Gastroesophageal sphincter (tissue), 4 donors: ENCODE results near the gene ZBED4. TPM values are rescaled to one million over a fixed set of nuclear protein-coding genes. Genes with fewer than 3 reads are reported as not detected.

Experiments used
- ATAC-seq: fragments of 150-250 bp; one replicate; pipeline ENCODE4 v1.9.1; 2016; ENCODE audit warnings: mild to moderate bottlenecking, moderate library complexity
- H3K27ac ChIP-seq, 4 donors: fragments of 200-600 bp; sonication (generic) in 3 of 4; 1 replicate in 3 of 4; 2 replicates in 1 of 4; pipeline ENCODE4 v1.5.1; 2016 to 2019
- H3K27me3 ChIP-seq: fragments of 200-600 bp; sonication (generic); one replicate; pipeline ENCODE4 v1.5.1; 2019
- H3K36me3 ChIP-seq, 2 donors: fragments of 200-600 bp; sonication (generic); one replicate each; pipeline ENCODE4 v1.5.1; 2019; ENCODE audit warnings: control low read depth in 1 of 2
- H3K4me1 ChIP-seq, 3 donors: fragments of 200-600 bp; sonication (generic); 1 replicate in 2 of 3; 2 replicates in 1 of 3; pipeline ENCODE4 v1.5.1; 2016 to 2019; ENCODE audit warnings: control low read depth in 2 of 3
- H3K4me3 ChIP-seq, 2 donors: fragments of 200-600 bp; sonication (generic); one replicate each; pipeline ENCODE4 v1.5.1; 2019; ENCODE audit warnings: mild to moderate bottlenecking in 1 of 2, moderate library complexity in 1 of 2
- H3K9me3 ChIP-seq, 3 donors: fragments of 200-600 bp; sonication (generic); one replicate each; pipeline ENCODE4 v1.5.1; 2017 to 2019; ENCODE audit warnings: control low read depth in 2 of 3
- EP300 ChIP-seq: sonication (generic); formaldehyde crosslinking; IDR thresholded peaks from one replicate; pipeline ENCODE4 v1.6.1; 2017; ENCODE audit warnings: antibody characterized with exemption, mild to moderate bottlenecking
- POLR2A ChIP-seq, 2 donors: fragments of 450-650 bp; IDR thresholded peaks; one replicate each; pipeline ENCODE4 v1.6.1; 2017; ENCODE audit warnings: antibody characterized with exemption in 2 of 2, mild to moderate bottlenecking in 2 of 2, moderate library complexity in 1 of 2
- POLR2AphosphoS5 ChIP-seq: sonication (generic); formaldehyde crosslinking; IDR thresholded peaks from one replicate; pipeline ENCODE4 v1.6.1; 2017; ENCODE audit warnings: antibody characterized with exemption
- WGBS, 2 donors: methylation state at CpG; one replicate each; pipeline ENCODE4 v1.1.5; 2018; ENCODE audit warnings: low coverage in 1 of 2; 5-methylcytosine and 5-hydroxymethylcytosine counted together
- total RNA-seq, 4 donors: library from RNA; depleted of rRNA; stranded (reverse); fragments of >200 nt; gene quantifications; one replicate each; pipeline ENCODE4 v1.1.0, GENCODE V29; 2016
- TF ChIP-seq, protein P1 (sequence below), 4 experiments: fragments of 200-600 bp in 2 of 4; fragments of 450-650 bp in 2 of 4; sonication (generic) in 1 of 4; IDR thresholded peaks; one replicate each; pipeline ENCODE4 v1.5.1; 2017 to 2019; ENCODE audit warnings: antibody characterized with exemption in 4 of 4, mild to moderate bottlenecking in 2 of 4, moderate library complexity in 2 of 4

Gene ZBED4
- total RNA-seq, 4 donors from 2014 or later, result 6.9 to 12.3 (median 7.1) TPM

- peak overlapping the region in 3 of 4 donors; percentile 60 to 73 (median 60) for H3K27ac ChIP-seq
- H3K4me3 ChIP-seq, result peak overlapping the region in 1 of 2 donors; percentile 0
Observed at GRCh38 chr22:49922926-49923325, 69.3 kb downstream of the ZBED4 start.

GRCh38 chr22:49923445-49923844, 69.8 kb downstream of the ZBED4 start:
- WGBS, 2 donors, result 53 to 63% methylated on average over 6 to 16 of the region's 16 CpGs
- Histone ChIP-seq H3K4me1 (peaks cover 0 to 23% (median 8%) of the 10 kb centered on the region in 3 donors), H3K36me3 (peaks cover 0 to 58% of the 10 kb centered on the region in 2 donors), H3K27me3 (peaks cover under 1% of the 10 kb centered on the region), H3K4me3 (peak overlapping the region in 1 of 2 donors; percentile 0), H3K9me3 (no peaks in the 10 kb centered on the region), H3K27ac (peak overlapping the region in 3 of 4 donors; percentile 60 to 73 (median 60))
- ATAC-seq, result no peak
- no peak for TF ChIP-seq POLR2AphosphoS5
- TF ChIP-seq, protein P1, sequence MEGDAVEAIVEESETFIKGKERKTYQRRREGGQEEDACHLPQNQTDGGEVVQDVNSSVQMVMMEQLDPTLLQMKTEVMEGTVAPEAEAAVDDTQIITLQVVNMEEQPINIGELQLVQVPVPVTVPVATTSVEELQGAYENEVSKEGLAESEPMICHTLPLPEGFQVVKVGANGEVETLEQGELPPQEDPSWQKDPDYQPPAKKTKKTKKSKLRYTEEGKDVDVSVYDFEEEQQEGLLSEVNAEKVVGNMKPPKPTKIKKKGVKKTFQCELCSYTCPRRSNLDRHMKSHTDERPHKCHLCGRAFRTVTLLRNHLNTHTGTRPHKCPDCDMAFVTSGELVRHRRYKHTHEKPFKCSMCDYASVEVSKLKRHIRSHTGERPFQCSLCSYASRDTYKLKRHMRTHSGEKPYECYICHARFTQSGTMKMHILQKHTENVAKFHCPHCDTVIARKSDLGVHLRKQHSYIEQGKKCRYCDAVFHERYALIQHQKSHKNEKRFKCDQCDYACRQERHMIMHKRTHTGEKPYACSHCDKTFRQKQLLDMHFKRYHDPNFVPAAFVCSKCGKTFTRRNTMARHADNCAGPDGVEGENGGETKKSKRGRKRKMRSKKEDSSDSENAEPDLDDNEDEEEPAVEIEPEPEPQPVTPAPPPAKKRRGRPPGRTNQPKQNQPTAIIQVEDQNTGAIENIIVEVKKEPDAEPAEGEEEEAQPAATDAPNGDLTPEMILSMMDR (IDR thresholded peaks at IDR 0.05), result peak in 3 of 4 experiments; percentile 15 to 73 (median 49)

More at GRCh38 chr22:49922926-49923325, 69.3 kb downstream of the ZBED4 start:
- Histone ChIP-seq H3K27me3 (no peaks in the 10 kb centered on the region), H3K4me1 (peaks cover 0 to 23% (median 8%) of the 10 kb centered on the region in 3 donors), H3K9me3 (no peaks in the 10 kb centered on the region), H3K36me3 (peaks cover 0 to 56% of the 10 kb centered on the region in 2 donors)
- no peak for ATAC-seq
- TF ChIP-seq, protein P1 (IDR thresholded peaks at IDR 0.05), result no peak
- TF ChIP-seq EP300, result no peak
- no peak for TF ChIP-seq POLR2AphosphoS5
- TF ChIP-seq POLR2A (IDR thresholded peaks at IDR 0.05), result no peak
- 52% methylated on average over 2 of the region's 25 CpGs; no CpG with 5 or more reads in 1 of the 2 donors for WGBS, 2 donors

- H3K4me1 ChIP-seq, result peaks cover 0 to 19% (median 8%) of the 10 kb centered on the region in 3 donors
- WGBS, 2 donors, result 96% methylated on average over 4 of the region's 31 CpGs; no CpG with 5 or more reads in 1 of the 2 donors
- peak overlapping the region in 2 of 4 donors; percentile 60 to 73 for H3K27ac ChIP-seq
- peaks cover 9% of the 10 kb centered on the region for H3K27me3 ChIP-seq
- TF ChIP-seq EP300, result no peak
- TF ChIP-seq POLR2A (IDR thresholded peaks at IDR 0.05), result no peak
- TF ChIP-seq POLR2AphosphoS5, result no peak
- TF ChIP-seq, protein P1 (IDR thresholded peaks at IDR 0.05), result no peak
- H3K4me3 ChIP-seq, result no peak overlapping the region
- no peaks in the 10 kb centered on the region for H3K9me3 ChIP-seq
- peaks cover 0 to 58% of the 10 kb centered on the region in 2 donors for H3K36me3 ChIP-seq
- no peak for ATAC-seq
Observed at GRCh38 chr22:49924113-49924833, 70.6 kb downstream of the ZBED4 start.

- 87 to 98% methylated on average over 12 of the region's 24 CpGs for WGBS, 2 donors
Observed at GRCh38 chr22:49925525-49926128, 72.0 kb downstream of the ZBED4 start.

More at GRCh38 chr22:49925525-49926128, 72.0 kb downstream of the ZBED4 start:
- no peak for TF ChIP-seq POLR2AphosphoS5
- no peak for TF ChIP-seq EP300
- TF ChIP-seq, protein P1 (IDR thresholded peaks at IDR 0.05), result no peak
- no peak for TF ChIP-seq POLR2A (IDR thresholded peaks at IDR 0.05)
- ATAC-seq, result no peak
- Histone ChIP-seq H3K36me3 (peaks cover 0 to 49% of the 10 kb centered on the region in 2 donors), H3K9me3 (no peaks in the 10 kb centered on the region), H3K27ac (no peak overlapping the region), H3K27me3 (peaks cover 15% of the 10 kb centered on the region), H3K4me1 (peaks cover 0 to 26% (median 4%) of the 10 kb centered on the region in 3 donors), H3K4me3 (no peak overlapping the region)
